Progenitor cell of endocrine pancreas (in vitro differentiated cells): ENCODE measurements around the gene ARF6. TPM values are rescaled to one million over a fixed set of nuclear protein-coding genes. Genes with fewer than 3 reads are reported as not detected.
"Not testable (repeated sequence)": the region's sequence is repeated elsewhere in the genome, so short reads cannot be mapped to it uniquely, and the experiment has no call there.

Experiments used
- DNase-seq: peaks from one replicate; pipeline ENCODE4 v3.0.0; 2021; ENCODE audit warnings: low spot score; ENCODE audit not compliant: unreplicated experiment
- H3K27ac Mint-ChIP-seq: 2 replicates; pipeline ENCODE4 v1.8.0; 2021; ENCODE audit warnings: mild to moderate bottlenecking, moderate library complexity, mixed read lengths
- H3K27me3 Mint-ChIP-seq: 2 replicates; pipeline ENCODE4 v1.8.0; 2021; ENCODE audit warnings: mixed read lengths
- H3K36me3 Mint-ChIP-seq: 2 replicates; pipeline ENCODE4 v1.8.0; 2022; ENCODE audit warnings: mixed read lengths; ENCODE audit not compliant: insufficient read depth
- H3K4me1 Mint-ChIP-seq: 2 replicates; pipeline ENCODE4 v1.8.0; 2021; ENCODE audit warnings: low read depth, mixed read lengths
- H3K4me3 Mint-ChIP-seq: 2 replicates; pipeline ENCODE4 v1.8.0; 2021; ENCODE audit warnings: low read depth, mild to moderate bottlenecking, moderate library complexity, mixed read lengths
- H3K9me3 Mint-ChIP-seq: 2 replicates; pipeline ENCODE4 v1.8.0; 2021; ENCODE audit warnings: low read depth, mixed read lengths
- CTCF ChIP-seq: fragments of 200-600 bp; sonication (generic); IDR thresholded peaks from one replicate; pipeline ENCODE4 v1.5.0; 2021; ENCODE audit warnings: antibody characterized with exemption, mild to moderate bottlenecking; ENCODE audit not compliant: unreplicated experiment
- total RNA-seq: library from RNA; stranded (reverse); gene quantifications from 2 replicates; pipeline ENCODE4 v1.2.1, GENCODE V29; 2021

ARF6 gene
- total RNA-seq, 1 donor from 2014 or later = 49.8 TPM

- H3K36me3 Mint-ChIP-seq = no peaks in the 10 kb centered on the region
- no peak overlapping the region for H3K27ac Mint-ChIP-seq
- H3K4me1 Mint-ChIP-seq = no peaks in the 10 kb centered on the region
- H3K27me3 Mint-ChIP-seq = no peaks in the 10 kb centered on the region
- no peak overlapping the region for H3K4me3 Mint-ChIP-seq
- DNase-seq = no peak
- no peak for TF ChIP-seq CTCF
- peaks cover 6% of the 10 kb centered on the region for H3K9me3 Mint-ChIP-seq
These were observed 40.2 kb downstream of the ARF6 start for GRCh38 chr14:49933128-49933527.

GRCh38 chr14:49933704-49934103 is 40.8 kb downstream of the ARF6 start:
- H3K27me3 Mint-ChIP-seq = no peaks in the 10 kb centered on the region
- no peak for TF ChIP-seq CTCF

GRCh38 chr14:49934646-49935045 is 41.8 kb downstream of the ARF6 start:
- H3K27me3 Mint-ChIP-seq = no peaks in the 10 kb centered on the region
- no peak for DNase-seq
- H3K27ac Mint-ChIP-seq = peak overlapping the region; percentile 7
- no peak for TF ChIP-seq CTCF
- no peak overlapping the region for H3K4me3 Mint-ChIP-seq
- H3K4me1 Mint-ChIP-seq = no peaks in the 10 kb centered on the region
- H3K36me3 Mint-ChIP-seq = peaks cover 5% of the 10 kb centered on the region
- peaks cover 14% of the 10 kb centered on the region for H3K9me3 Mint-ChIP-seq

More at GRCh38 chr14:49933704-49934103, 40.8 kb downstream of the ARF6 start:
- Mint-ChIP-seq H3K9me3 (peaks cover 10% of the 10 kb centered on the region), H3K4me1 (no peaks in the 10 kb centered on the region), H3K4me3 (no peak overlapping the region), H3K36me3 (peaks cover 2% of the 10 kb centered on the region), H3K27ac (peak overlapping the region; percentile 33)
- DNase-seq = no peak

- Mint-ChIP-seq H3K4me3 (no peak overlapping the region), H3K4me1 (no peaks in the 10 kb centered on the region), H3K9me3 (peaks cover 14% of the 10 kb centered on the region), H3K36me3 (peaks cover 5% of the 10 kb centered on the region), H3K27me3 (no peaks in the 10 kb centered on the region), H3K27ac (no peak overlapping the region)
- no peak for DNase-seq
- no peak for TF ChIP-seq CTCF
These were observed 42.6 kb downstream of the ARF6 start for GRCh38 chr14:49935526-49935925.

- H3K9me3 Mint-ChIP-seq = peaks cover 14% of the 10 kb centered on the region
- H3K27me3 Mint-ChIP-seq = not testable (repeated sequence)
These were observed 43.4 kb downstream of the ARF6 start for GRCh38 chr14:49936246-49936645.

GRCh38 chr14:49936882-49937281 is 44.0 kb downstream of the ARF6 start:
- H3K9me3 Mint-ChIP-seq = peaks cover 14% of the 10 kb centered on the region
- DNase-seq, H3K27ac Mint-ChIP-seq, H3K27me3 Mint-ChIP-seq, H3K4me1 Mint-ChIP-seq, H3K4me3 Mint-ChIP-seq, H3K36me3 Mint-ChIP-seq: not testable (repeated sequence)

More at GRCh38 chr14:49936246-49936645, 43.4 kb downstream of the ARF6 start:
- not testable (repeated sequence) for H3K4me1 Mint-ChIP-seq, H3K36me3 Mint-ChIP-seq, H3K4me3 Mint-ChIP-seq, H3K27ac Mint-ChIP-seq, DNase-seq

GRCh38 chr14:49939215-49939614 is 46.3 kb downstream of the ARF6 start:
- DNase-seq = not testable (repeated sequence)

More at GRCh38 chr14:49939215-49939614, 46.3 kb downstream of the ARF6 start:
- not testable (repeated sequence) for H3K27ac Mint-ChIP-seq, H3K4me1 Mint-ChIP-seq, H3K36me3 Mint-ChIP-seq, H3K4me3 Mint-ChIP-seq, H3K27me3 Mint-ChIP-seq
- H3K9me3 Mint-ChIP-seq = peaks cover 26% of the 10 kb centered on the region
